Activated T-helper 9 cell treated with anti-CD3 and anti-CD28 coated beads, Interleukin-2, amount 50 U/mL, for 16 hours (primary cell): Measurements from ENCODE around the gene KCNK17.
A peak's percentile ranks its signal among the peaks of the same experiment; 100 is the strongest.

ENCODE experiments used
- DNase-seq: peaks from one replicate; pipeline ENCODE4 v3.0.0-alpha.2; 2020; ENCODE audit warnings: low read depth

Gene KCNK17, protein sequence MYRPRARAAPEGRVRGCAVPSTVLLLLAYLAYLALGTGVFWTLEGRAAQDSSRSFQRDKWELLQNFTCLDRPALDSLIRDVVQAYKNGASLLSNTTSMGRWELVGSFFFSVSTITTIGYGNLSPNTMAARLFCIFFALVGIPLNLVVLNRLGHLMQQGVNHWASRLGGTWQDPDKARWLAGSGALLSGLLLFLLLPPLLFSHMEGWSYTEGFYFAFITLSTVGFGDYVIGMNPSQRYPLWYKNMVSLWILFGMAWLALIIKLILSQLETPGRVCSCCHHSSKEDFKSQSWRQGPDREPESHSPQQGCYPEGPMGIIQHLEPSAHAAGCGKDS

DNA sequence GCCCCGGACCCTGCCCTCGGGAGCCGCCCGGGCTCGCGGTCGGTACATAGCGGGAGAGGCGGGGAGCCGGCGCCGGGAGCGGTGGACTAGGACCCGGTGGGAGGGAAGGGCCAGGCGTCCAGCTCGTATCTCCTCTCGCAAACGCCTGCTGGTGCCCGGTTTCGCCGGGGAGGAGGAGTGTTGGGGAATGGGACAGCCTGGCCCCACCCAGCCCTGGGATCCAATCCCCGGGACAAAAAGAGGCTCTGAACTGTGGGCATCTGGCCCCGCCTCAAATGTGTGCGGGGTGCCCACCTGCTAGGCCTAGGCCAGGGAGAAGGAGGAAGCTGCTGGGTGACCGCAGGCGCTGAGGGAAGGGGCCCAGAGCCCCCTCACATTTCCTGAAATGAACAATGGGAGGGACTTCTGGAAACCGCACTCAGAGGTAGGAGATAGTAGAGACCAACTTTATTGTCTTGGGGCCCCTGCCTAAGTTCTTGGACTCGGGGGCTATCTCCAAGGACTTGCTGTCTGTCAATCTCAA lies at the start of gene KCNK17:
TSS of gene KCNK17 (minus strand) at position 147 of the 523 bp plus-strand sequence. CDS start at position 48, 99 bp downstream.
- DNase-seq: no peak

DNA sequence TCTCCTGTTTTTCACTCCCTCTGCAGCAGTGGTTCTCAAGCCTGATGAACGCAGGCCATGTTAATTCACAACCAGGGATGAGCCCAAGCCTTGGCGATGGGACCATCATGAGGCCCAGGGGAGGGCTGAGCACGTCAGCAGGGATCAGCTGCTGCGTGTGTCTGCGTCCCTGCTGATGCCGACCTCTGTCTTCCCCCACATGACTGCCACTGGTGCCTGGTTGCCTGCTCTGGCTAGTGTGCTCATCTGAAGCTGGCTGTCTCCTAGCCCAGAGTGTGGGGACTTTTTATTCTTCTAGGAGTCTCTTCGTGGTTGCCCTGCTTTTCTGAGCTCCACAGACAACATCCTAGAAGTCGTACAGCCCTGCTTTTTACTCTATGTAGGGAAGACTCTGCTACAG lies 49.1 kb upstream of the KCNK17 start:
- DNase-seq: no peak

DNA sequence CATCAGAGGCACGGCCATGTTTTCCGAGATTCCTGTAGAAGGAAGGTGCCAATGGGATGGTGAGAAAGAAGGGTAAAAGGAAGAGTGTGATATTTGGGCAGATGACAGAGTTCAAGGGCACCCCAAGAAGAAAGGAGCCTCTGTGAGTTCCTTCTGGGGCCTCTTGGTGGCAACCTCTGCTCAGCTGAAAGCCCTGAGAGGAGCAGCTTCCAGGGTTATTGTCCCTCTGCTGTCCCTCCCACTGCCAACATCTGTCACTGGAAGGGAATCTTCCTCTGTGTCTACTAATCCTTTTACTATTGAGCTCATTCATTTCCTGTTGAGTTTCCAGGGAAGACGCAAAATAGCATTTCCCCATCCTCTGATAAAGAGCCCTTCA lies 48.3 kb upstream of the KCNK17 start:
- no peak for DNase-seq

DNA sequence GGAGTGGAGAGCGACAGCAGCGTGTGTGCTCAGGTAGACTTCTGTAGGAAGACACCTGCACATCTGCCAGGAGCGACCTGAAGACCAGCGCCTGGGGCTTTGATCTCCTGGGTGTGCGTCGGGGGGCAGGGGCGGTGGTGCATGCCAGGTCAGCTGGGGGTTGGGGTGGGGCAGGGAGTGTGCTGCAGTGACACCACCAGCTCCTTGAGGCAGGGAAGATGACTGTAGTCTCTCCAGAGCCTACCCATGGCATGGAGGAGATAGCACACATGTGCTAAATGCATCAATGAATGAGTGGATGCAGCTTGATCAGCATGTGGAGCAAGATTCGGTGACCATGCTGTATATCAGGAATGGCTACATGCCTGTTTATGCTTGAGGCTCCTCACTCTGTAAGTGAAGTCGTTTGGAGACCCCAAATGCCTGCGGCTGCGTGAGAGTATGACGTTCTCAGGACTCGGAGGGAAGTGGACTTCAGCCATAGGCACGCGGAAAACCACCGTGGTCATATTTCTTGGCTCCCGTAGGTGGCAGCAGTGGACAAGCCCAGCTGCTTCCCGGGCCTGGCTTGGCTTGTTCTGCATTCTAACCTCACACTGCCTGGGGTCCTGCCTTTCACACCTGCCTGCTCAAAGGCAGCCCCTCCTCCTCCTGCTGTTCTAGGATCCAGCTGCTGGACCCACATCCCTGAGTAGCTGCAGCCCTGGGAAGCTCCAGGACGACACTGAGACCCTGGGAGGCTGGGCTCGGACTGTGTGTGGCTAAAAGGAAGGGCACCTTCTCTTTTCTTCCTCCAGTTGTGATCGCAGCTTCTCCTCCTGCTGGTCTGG lies 47.7 kb upstream of the KCNK17 start:
- no peak for DNase-seq

DNA sequence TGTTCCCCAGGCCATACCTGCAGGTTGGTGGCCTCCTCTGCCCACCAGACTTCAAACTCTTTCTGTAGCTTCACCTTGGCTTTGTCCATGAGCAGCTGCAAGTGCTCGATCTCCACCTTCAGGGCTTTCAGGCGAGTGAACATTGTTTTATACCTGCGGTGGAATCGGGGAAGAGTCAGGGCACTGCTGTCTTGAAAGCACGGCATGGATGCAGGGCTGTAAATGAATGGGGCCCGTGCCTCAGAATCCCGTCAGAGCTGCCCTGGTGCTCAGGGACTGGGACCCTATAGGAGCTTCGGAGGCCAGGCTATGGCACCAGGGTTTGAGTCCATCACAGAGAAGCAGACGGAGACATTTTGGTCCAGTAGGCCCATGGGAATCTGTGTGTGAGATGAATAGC lies 46.2 kb upstream of the KCNK17 start:
- no peak for DNase-seq

DNA sequence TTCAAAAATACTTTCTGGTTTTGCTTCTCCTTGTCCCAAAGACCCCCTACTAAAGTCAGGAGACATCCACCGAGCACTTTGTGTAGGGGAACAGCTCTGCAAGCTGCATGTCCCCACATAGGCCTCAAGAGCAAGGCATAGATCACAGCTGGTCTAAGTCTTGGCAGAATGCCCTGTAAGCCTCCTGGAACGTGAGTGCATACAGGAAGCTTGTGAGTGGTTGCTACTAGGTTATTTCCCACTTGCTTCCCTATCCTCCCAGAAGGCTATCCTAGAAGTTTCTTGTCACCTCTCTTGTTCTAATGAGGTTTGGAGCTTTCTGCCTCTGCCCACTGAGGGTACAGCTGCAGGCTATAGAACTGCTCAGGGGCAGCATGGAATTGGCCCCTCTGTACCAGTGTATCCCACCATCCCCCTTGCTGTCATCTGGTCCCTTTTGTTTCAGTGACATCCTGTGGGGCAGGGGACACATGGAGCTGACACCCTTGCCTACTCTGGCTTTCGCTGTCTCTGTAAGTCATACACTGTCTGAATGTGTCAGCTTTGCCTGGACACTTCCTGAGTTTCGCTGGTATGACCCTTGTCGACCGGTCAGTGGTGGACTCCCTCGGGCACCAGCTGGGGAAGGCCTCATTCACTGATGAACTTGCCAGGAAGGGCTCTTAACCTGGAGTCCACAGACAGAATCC lies 43.9 kb upstream of the KCNK17 start:
- DNase-seq: no peak

DNA sequence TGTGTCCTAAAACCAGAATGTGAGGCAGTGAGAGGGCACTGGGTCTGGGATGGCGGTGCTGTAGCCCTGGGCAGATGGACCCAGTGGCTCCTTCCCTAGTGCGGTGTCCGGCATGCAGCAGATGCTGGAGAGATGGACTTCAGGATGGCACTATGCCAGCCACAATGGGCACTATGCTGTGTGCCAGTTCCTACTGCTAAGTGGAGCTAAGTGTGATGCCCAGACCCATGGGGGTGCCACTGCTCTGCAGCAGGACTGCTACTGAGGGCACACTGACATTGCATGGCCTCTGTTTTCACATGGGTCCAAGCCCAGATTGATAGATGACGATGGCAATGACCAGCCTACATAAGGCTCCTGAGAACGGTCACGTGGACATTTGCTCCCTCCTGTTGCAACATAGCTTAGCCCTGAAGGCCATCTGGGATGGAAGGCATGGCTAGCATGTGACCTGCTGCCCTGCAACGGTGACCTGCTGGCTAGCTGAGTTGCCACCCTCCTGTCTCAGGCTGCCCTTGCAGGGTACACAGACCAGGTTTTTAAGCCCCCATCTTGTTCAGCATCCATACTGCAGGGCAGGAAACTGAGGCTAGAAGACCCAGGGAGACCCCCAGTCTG lies 39.6 kb upstream of the KCNK17 start:
- DNase-seq: no peak

DNA sequence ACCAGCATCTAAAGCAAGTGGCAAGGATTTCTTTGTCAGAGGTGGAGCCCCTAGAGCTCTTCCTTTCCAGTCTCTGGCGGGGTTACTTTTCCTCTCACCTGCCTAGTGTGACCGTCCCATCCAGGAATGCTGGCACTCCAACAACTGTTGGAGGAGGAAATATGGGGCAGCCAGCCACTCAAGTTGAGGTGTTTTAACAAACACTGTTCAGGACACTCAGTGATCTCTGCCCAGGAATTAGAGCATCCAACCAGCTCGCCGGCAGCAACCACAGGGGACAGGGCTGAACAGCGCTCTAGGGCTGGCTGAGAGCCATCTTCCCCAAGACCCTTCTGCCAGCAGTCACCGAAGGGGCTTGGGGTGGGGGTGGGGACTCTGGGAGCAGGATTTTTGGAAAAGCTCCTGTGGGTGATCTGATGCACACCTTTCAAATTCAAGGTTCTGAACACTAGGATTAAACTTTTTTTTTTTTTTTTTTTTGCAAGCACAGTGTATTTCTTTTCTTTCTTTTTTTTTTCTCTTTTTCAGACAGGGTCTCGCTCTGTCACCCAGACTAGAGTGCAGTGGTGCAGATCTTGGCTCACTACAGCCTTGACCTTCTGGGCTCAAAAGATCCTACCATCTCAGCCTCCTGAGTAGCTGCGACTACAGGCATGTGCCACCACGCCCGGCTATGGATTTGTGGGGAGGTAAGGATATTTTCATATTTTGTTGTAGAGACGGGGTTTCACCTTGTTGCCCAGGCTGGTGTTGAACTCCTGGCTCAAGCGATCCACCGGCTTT lies 36.7 kb upstream of the KCNK17 start:
- no peak for DNase-seq

DNA sequence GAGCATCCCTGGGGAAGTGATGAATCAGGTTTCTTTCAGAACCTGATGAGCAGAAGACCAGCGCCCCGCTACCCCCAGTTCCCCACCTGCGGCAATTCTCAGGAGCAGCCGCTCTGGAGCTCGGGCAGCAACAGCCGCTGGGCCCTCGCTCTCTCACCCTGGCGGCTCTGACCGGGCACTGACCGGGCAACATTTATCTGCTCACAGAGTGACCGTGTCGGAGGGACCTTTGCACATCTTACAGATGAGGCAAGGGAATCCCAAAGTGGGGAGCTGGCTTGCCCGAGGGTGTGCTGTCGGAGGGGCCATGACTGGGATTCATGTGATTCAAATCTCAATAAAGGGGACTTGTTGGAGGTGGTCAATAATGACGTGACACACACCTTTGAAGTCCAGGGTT lies 34.5 kb upstream of the KCNK17 start:
- no peak for DNase-seq

DNA sequence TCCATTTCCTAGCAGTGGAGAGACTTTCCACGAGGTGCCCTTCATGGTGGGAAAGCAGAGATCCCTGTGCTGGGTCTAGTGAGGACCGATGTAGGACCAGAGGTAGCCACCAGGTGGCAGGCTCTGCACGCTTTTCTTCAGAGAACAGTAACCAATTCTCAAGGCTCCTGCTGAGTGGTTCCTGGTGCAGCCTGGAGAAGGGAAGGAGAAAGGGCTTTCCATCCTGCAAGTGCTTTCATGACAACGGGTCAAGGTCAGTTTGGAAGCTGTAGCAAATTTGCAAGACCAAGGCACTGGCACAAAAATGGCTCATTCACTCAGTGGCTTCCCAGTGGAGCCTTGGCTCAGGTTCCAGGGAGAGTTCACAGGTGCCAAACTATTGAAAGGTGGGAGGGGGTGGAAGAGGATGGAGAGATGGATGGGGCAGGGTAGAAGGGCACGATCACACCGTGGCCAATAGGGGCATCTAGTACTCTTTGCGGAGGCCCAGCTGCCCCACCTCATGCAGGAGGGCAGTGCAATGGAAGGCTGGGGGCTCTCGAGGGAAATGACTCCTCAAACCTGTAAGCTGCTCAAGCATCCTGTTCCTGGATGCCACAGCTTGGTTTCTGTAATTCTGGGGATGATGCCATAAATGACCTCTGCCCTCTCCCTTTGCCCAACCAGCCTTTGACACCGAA lies 33.8 kb upstream of the KCNK17 start:
- peak; percentile 25 for DNase-seq

DNA sequence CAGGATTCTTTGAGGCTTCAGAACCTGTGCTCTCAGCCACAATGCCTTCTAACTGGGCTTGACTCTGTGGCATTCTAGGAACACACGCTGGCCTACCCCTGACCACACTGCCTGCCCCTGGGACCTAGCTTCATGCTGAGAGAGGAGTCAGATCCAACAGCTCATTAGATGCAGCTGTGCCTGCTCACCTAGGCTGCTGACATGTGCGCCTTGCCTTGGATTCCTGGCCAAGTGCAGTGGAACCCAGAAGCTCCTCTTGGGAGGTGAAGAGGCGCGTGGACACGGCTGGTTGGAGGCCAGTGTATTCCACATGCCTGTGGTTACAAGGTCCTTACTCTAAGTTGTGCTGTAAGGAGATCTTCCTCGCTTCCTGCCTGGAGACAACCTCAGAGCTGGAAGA lies 33.0 kb upstream of the KCNK17 start:
- no peak for DNase-seq

DNA sequence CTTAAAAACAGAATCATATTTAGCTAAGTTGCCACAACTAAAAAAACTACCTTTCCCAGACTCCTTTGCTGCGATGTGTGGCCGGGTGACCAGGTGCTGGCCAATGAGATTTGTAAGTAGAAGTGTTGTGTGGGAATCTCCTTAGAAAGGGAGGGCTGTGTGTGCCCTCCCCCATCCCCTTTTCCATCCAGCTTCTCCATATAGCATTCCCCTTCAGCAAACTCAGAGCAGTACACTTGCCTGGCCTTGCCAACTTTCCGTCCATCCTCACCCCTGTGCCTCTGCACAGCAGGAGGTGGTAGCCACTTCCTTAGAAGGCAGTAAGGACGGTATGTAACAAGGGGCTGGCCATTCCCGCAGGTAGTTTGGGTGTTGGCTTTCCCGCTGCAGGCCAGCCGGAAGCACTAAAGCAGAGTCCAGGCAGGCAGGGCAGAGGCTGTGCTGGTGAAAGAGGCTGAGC lies 30.6 kb upstream of the KCNK17 start:
- no peak for DNase-seq

DNA sequence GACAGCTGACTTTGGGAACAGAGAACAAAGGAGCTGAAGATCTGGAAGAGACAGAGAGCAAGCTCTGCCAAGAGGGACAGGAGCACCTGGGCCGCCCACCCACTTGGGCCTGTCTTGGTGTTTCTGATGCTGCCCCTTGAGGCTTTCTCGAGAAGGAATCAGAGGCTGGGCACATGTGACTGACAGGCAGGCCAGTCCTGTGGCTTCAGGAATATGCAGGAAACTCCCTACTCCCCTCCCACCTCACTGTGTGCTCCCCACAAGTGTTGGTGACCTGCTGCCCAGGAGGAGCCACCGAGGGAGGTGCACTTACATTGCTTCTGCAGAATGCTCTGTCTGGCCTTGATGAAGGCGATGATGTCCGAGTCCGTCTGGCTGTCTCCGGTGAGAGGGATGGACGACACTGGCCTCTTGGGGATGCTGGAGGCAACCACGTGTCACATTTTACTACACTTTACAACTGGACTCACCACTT lies 29.2 kb upstream of the KCNK17 start:
- no peak for DNase-seq

DNA sequence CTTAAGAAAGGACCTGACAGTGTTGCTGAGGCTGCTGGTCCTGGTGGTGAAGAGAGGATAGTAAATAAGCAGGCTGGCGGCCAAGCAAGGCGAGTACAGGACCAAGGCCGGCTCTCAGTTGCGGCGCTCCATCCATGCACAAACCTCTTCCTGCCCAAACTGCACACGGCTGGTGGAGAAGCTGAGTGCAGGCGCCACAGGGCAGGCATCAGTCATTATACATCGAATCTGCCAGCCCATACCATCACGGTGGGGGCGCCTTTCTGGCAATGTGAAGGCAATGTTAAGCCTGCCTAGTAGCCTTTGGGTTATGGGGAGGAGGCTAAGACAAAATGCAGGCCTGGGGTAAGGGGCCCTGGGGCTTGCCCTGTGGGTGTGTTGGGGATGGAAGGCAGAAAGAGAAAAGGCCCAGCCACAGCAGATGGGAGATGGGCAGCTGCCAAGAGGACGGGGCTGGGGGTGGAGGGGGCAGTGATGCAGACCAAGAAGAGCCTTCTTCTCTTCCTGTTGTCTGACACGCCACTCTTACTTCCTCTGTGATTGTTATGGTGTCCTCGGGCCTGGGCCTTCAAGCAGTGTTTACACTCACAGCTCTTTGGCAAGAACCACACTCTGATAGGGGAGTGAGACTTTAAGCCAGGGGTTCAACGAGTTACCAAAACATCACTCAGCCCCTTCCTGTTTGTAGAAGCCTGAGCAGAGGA lies 28.6 kb upstream of the KCNK17 start:
- DNase-seq: no peak

DNA sequence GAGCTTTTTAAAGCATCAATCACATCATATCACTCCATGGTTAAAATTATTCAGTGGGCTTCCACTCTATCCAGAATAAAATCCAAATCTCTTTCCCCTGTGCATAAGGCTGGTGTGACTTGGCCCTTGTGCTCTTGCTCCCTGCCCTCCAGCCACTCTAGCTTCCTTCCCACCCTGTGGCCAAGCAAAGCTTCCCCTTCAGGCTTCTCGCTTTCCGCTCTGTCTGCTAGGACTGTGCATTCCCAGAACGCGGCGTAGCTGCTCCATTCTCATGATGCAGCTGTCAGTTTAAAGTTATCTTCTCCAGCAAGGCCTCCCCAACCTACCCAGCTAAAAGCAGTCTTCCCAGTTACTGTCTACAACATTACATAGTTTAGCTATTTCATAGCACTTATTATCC lies 27.7 kb upstream of the KCNK17 start:
- DNase-seq: no peak

DNA sequence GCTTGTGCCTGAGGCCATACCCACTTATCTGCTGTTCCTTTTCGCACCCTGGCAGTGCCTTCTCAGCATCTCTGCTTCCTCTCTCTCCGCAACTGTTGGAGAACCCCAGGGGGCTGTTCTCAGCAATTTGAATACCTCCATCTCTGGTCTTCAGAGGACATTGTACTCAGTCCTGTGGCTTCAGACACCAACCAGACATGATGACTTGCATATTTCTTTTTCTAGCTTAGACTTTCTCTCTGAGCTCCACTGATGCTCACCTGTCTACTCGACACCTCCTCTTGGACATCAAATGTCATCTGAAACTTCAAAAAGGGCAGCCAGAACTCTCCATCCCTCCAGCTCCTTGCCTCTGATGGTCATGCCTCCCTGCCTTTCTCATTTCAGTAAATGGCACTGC lies 27.1 kb upstream of the KCNK17 start:
- no peak for DNase-seq

DNA sequence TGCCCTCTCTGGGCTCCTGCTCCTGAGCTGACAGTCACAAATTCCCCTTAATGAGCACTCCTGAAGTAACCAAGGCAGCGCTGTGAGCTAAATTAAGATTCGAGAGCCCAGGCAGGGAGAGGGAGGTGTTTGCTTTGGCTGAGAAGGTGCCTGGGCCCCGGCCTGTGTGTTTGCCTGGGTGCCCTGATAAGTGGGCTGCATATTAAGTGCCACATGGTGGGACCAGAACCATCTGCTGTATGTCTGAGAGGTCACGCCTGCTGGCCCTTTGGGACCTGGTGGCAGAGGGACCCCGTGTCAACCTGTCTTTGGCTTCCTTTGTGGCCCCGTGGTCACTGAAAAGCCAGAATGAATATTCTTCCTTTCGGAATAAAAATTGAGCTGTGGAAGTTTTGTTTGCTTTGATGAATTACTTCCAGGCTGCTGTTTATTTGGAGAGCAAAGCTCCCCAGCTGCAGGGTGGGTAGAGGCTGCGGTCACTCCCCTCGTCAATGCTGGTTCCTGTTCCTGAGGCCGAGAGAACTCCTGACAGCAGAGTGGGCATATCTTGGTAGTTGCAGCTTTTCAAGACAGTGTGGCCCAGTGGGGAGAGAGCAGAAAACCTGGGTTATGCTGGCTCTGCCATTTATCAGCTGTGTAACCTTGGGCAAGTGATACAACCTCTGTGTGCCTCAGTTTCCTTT lies 25.8 kb upstream of the KCNK17 start:
- no peak for DNase-seq

DNA sequence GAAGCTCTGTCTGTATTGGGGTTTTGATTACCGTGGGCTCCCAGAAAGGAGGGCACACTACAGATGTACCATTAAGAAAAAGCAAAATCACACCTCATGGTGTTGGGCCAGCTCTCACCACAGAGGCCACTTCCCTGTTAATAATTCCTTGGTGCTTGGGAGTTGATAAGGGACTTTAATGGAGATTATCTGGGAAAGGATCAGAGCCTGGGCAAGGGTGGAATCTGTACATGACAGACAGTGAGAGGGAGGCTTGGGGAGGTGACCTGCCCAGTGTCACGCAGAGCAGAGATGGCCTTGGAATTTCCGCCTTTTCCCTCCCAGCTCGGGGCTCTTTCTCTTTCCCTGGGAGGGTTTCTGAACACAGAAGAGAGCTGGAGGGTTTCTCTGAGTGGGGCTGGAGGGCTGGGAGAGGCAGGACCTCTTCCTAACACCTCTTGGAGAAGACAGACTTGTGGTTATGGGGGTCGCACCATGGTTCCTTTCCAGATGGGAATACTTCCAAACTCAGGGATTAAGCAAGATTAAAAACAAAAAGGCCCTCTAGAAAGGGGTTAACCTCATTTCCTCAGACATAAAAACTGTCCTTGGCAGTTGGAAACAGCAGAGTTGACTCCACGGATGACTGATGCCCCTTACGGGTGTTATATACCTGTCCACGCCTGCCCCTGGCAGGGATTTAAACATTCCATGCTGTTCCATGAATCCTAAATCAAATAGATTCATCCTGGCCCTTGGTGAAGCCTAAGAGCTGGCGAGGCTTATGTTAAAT lies 25.1 kb upstream of the KCNK17 start:
- DNase-seq: no peak

DNA sequence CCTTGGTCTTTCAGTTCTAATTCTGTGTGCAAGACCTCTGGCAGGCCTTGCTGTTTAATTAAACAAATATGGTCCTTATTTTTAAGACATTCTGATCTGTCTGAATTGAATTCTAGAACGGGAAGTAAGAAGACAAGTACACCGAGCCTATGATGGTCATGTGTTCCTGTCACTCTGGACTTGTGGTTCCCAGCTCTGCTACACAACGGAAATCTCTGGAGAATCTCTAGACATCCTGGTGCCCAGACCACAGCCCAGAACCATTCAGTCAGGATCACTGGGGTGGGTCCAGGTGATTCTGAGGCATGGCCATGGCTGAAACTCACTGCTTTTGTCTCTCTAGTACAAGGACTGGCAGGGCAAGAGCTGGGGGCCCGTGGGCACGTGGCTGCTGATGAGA lies 24.2 kb upstream of the KCNK17 start:
- no peak for DNase-seq
